Fibroblast of mammary gland (primary cell): ENCODE results near the gene UBQLN1.
"Not testable (repeated sequence)": the region's sequence is repeated elsewhere in the genome, so short reads cannot be mapped to it uniquely, and the experiment has no call there.

Experiments
- DNase-seq: peaks from one replicate; pipeline ENCODE4 v3.0.0-alpha.2; 2010; ENCODE audit warnings: low read depth
- H3K4me3 ChIP-seq: 2 replicates; pipeline ENCODE4 v1.5.1; 2011; ENCODE audit warnings: low read depth, mild to moderate bottlenecking, low read length, moderate library complexity; ENCODE audit not compliant: control insufficient read depth
- TF ChIP-seq, protein P1 (sequence below): conservative IDR thresholded peaks from 2 replicates; pipeline ENCODE4 v1.5.1; 2011; ENCODE audit warnings: low read depth, low read length, inconsistent platforms; ENCODE audit not compliant: control insufficient read depth, insufficient read depth

UBQLN1 gene

DNA sequence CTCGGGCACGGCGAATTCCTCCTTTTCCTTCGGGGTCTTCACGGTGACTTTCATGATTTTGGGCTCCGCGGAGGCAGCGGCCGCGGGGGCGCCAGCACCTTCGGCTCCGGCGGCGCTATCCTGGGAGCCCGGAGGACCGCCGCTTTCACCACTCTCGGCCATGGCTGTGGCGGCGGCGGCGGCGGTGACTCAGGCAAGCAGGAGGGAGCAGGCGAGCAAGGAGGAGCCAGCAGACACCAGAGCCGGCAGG lies 315 bp downstream of the UBQLN1 start:
- TF ChIP-seq, protein P1, sequence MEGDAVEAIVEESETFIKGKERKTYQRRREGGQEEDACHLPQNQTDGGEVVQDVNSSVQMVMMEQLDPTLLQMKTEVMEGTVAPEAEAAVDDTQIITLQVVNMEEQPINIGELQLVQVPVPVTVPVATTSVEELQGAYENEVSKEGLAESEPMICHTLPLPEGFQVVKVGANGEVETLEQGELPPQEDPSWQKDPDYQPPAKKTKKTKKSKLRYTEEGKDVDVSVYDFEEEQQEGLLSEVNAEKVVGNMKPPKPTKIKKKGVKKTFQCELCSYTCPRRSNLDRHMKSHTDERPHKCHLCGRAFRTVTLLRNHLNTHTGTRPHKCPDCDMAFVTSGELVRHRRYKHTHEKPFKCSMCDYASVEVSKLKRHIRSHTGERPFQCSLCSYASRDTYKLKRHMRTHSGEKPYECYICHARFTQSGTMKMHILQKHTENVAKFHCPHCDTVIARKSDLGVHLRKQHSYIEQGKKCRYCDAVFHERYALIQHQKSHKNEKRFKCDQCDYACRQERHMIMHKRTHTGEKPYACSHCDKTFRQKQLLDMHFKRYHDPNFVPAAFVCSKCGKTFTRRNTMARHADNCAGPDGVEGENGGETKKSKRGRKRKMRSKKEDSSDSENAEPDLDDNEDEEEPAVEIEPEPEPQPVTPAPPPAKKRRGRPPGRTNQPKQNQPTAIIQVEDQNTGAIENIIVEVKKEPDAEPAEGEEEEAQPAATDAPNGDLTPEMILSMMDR: no peak
- DNase-seq: no peak
- peak overlapping the region; percentile 79 for H3K4me3 ChIP-seq

DNA sequence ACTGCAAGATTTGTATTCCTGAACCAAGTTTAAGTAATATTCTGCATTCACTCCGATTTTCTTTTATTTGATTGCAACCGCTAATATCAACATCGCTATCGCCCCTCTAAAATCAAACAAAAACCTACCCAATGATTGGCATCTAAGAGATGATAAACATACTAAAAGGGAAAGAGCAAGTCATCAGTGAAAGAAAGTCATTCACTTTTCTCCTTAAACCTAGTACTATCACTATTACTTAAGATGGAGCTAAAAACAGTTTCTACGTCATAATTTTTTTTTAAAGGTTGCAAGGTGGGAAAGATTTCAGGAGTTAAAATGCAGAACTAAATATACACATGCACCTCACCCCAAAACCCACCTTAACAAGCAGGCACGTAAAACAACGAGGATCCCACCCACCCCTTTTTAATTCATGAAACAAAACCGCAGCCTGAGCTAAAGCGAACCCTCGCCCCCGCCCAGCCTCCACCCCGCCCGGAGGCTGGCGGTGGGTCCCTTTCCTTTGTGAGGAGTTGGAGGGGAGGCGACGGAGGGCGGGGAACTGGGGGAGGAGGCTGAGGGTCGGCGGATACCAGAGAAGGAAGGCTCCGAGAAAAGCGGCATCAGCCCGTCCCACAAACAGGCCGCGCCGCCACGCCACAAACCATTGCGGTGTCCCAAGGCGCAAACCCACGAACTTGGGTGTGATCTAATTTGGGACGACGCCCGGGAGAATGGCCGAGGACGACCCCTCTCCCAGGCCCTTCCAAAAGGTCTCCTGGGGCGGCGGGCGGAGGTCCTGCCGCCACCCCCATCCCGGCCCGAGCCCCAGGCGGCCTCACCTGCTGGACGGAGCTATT lies 861 bp downstream of the UBQLN1 start:
- H3K4me3 ChIP-seq: peak overlapping the region; percentile 79
- TF ChIP-seq, protein P1: no peak
- DNase-seq: no peak

DNA sequence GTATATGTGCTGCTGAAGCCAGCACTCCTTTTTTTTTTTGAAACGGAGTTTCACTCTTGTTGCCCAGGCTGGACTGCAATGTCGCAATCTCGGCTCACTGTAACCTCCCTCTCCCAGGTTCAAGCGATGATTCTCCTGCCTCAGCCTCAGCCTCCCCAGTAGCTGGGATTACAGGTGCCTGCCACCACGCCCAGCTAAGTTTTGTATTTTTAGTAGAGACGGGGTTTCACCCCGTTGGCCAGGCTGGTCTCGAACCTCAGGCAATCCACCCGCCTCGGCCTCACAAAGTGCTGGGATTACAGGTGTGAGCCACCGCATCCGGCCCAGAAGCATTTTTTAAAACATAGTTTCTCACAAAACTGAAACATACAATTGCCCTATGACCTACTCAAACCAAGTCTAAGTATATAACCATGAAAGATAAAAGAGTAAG lies 2.5 kb downstream of the UBQLN1 start:
- DNase-seq, H3K4me3 ChIP-seq: not testable (repeated sequence)

DNA sequence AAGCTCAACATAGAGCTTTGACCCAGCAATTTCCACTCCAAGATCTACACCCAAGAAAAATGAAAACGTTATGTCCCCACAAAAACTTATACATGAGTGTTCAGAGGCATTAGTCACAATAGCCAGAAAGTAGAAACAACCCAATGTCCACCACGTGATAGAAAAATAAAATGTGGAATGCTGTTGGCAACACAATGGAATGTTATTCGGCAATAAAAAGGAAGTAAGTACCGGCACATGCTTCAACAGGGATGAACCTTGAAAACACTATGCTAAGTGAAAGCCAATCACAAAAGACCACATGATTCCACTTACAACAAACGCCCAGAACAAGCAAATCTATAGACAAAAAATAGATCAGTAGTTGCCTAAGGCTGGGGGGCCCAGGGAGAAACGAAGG lies 6.0 kb downstream of the UBQLN1 start:
- TF ChIP-seq, protein P1: no peak
- H3K4me3 ChIP-seq: no peak overlapping the region
- peak; percentile 84 for DNase-seq

DNA sequence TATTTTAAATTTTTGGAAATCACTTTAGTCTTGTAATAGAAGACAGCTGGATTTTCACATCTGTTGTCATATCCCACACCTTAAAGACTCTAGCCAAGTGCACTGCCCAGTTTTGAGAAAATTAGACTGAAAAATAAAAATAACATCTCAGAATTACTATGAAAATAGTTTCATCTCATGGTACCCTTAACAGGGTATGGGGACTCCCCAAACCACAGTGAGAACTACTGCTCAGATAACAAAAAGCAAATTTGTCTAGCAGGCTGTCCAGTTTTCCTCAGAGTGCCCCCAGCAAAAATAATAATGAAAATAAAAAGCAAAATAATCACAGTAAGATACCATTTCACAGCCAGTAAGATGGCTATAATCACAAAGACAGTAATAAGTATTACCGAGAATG lies 6.5 kb downstream of the UBQLN1 start:
- TF ChIP-seq, protein P1: no peak
- no peak for DNase-seq
- H3K4me3 ChIP-seq: no peak overlapping the region

DNA sequence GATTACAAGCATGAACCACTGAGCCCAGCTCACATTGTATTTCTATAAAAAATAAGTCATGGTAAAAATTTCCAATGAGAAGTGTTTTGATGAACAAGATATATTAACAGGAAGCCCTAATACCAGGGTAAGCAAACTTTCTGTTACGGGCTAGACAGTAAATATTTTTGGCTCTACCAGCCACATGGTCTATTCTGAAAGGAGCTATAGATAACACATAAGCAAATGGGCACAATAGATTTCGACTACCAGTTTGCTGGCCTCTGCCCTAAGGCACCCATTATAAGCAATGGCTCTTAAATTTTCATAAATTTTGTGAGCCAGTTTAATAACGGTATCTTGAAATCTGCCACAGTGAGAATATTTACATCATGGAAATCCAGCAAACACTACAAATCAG lies 8.1 kb downstream of the UBQLN1 start:
- no peak for DNase-seq
- TF ChIP-seq, protein P1: no peak
- H3K4me3 ChIP-seq: no peak overlapping the region

DNA sequence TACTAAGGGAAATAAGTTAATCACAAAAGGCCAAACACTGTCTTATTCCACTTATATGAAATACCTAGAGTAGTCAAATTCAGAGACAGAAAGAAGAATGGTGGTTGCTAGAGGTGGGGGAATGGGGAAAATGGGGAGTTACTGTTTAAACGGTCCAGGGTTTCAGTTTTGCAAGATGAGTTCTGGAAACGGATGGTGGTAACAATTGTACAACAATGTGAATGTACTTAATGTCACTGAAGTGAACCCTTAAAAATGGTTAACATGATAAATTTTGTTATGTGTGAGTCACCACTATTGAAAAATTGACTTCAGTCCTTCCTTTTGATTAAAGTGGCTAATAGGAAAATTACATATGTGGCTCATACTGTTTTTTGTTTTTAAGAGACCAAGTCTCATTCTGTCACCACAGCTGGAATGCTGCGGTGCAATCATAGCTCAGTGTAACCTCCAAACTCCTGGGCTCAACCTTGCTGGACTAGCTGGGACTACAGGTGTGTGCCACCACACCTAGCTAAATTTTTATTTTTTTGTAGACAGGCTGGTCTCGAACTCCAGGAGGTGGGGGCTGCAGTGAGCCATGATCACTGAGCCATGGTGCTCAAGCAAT lies 8.7 kb downstream of the UBQLN1 start:
- no peak overlapping the region for H3K4me3 ChIP-seq
- TF ChIP-seq, protein P1: no peak
- DNase-seq: no peak
